H9 (cell line): Measurements from ENCODE around the gene ALG9. TPM values are rescaled to one million over a fixed set of nuclear protein-coding genes. Genes with fewer than 3 reads are reported as not detected.

ENCODE experiments used
- DNase-seq: peaks from one replicate; pipeline ENCODE4 v3.0.0-alpha.2; 2017
- H2AFZ ChIP-seq: one replicate; pipeline ENCODE4 v1.6.1; 2013; ENCODE audit warnings: mild to moderate bottlenecking, low read length, control low read depth, moderate library complexity
- H2AK5ac ChIP-seq: 2 replicates; pipeline ENCODE4 v1.6.1; 2013; ENCODE audit warnings: low read length, control low read depth, mixed read lengths; ENCODE audit not compliant: insufficient read length
- H2BK120ac ChIP-seq: one replicate; pipeline ENCODE4 v1.6.1; 2013; ENCODE audit warnings: low read depth, mild to moderate bottlenecking, low read length, control low read depth, inconsistent platforms; ENCODE audit not compliant: poor library complexity, severe bottlenecking
- H2BK12ac ChIP-seq: 2 replicates; pipeline ENCODE4 v1.6.1; 2013; ENCODE audit warnings: low read length, control low read depth, mixed read lengths, low read depth; ENCODE audit not compliant: insufficient read length
- H2BK15ac ChIP-seq: 2 replicates; pipeline ENCODE4 v1.6.1; 2013; ENCODE audit warnings: low read depth, low read length, control low read depth
- H2BK20ac ChIP-seq: one replicate; pipeline ENCODE4 v1.6.1; 2013; ENCODE audit warnings: low read depth, mild to moderate bottlenecking, low read length, control low read depth, inconsistent platforms; ENCODE audit not compliant: poor library complexity, severe bottlenecking
- H2BK5ac ChIP-seq: 2 replicates; pipeline ENCODE4 v1.6.1; 2013; ENCODE audit warnings: low read length, control low read depth, mixed read lengths; ENCODE audit not compliant: insufficient read length
- H3K14ac ChIP-seq: 2 replicates; pipeline ENCODE4 v1.6.1; 2013; ENCODE audit warnings: low read length, control low read depth; ENCODE audit not compliant: insufficient read depth
- H3K18ac ChIP-seq: 2 replicates; pipeline ENCODE4 v1.6.1; 2013; ENCODE audit warnings: low read depth, mild to moderate bottlenecking, mixed read lengths, low read length, control low read depth; ENCODE audit not compliant: insufficient read length
- H3K23ac ChIP-seq: 2 replicates; pipeline ENCODE4 v1.6.1; 2013; ENCODE audit warnings: low read length, control low read depth, mixed read lengths, low read depth; ENCODE audit not compliant: insufficient read length
- H3K23me2 ChIP-seq: 2 replicates; pipeline ENCODE4 v1.6.1; 2013; ENCODE audit warnings: low read depth, mild to moderate bottlenecking, mixed read lengths, low read length, control low read depth; ENCODE audit not compliant: insufficient read length, poor library complexity, severe bottlenecking
- H3K27ac ChIP-seq: 2 replicates; pipeline ENCODE4 v1.5.1; 2013; ENCODE audit warnings: low read length, control low read depth, mixed read lengths, low read depth; ENCODE audit not compliant: insufficient read length
- H3K27me3 ChIP-seq: 2 replicates; pipeline ENCODE4 v1.6.1; 2013; ENCODE audit warnings: low read length, control low read depth, inconsistent platforms; ENCODE audit not compliant: insufficient read depth
- H3K4ac ChIP-seq: 2 replicates; pipeline ENCODE4 v1.6.1; 2013; ENCODE audit warnings: low read depth, mild to moderate bottlenecking, control low read depth, inconsistent platforms, low read length, moderate library complexity
- H3K4me1 ChIP-seq: 2 replicates; pipeline ENCODE4 v1.6.1; 2013; ENCODE audit warnings: low read length, control low read depth, inconsistent platforms; ENCODE audit not compliant: insufficient read depth
- H3K4me2 ChIP-seq: 2 replicates; pipeline ENCODE4 v1.6.1; 2013; ENCODE audit warnings: low read length, control low read depth, mixed read lengths; ENCODE audit not compliant: insufficient read length, insufficient read depth
- H3K56ac ChIP-seq: 2 replicates; pipeline ENCODE4 v1.6.1; 2013; ENCODE audit warnings: low read depth, mild to moderate bottlenecking, mixed read lengths, low read length, control low read depth; ENCODE audit not compliant: insufficient read length
- H3K79me1 ChIP-seq: 2 replicates; pipeline ENCODE4 v1.6.1; 2013; ENCODE audit warnings: low read depth, mild to moderate bottlenecking, moderate library complexity, low read length, control low read depth, inconsistent platforms; ENCODE audit not compliant: insufficient read depth, poor library complexity, severe bottlenecking
- H3K79me2 ChIP-seq: 2 replicates; pipeline ENCODE4 v1.6.1; 2013; ENCODE audit warnings: low read length, control low read depth, inconsistent platforms; ENCODE audit not compliant: insufficient read depth
- H3K9ac ChIP-seq: 2 replicates; pipeline ENCODE4 v1.6.1; 2013; ENCODE audit warnings: low read length, control low read depth, mixed read lengths; ENCODE audit not compliant: insufficient read length; ENCODE audit errors: extremely low read depth
- H3K9me3 ChIP-seq: one replicate; pipeline ENCODE4 v1.6.1; 2013; ENCODE audit warnings: low read depth, low read length, inconsistent platforms; ENCODE audit not compliant: control insufficient read depth
- H3T11ph ChIP-seq: one replicate; pipeline ENCODE4 v1.6.1; 2013; ENCODE audit warnings: mild to moderate bottlenecking, low read length, control low read depth, inconsistent platforms
- H4K20me1 ChIP-seq: one replicate; pipeline ENCODE4 v1.6.1; 2013; ENCODE audit not compliant: control insufficient read depth, insufficient read length, insufficient read depth
- H4K5ac ChIP-seq: 2 replicates; pipeline ENCODE4 v1.6.1; 2013; ENCODE audit warnings: low read depth, mild to moderate bottlenecking, mixed read lengths, low read length, control low read depth; ENCODE audit not compliant: insufficient read length
- H4K8ac ChIP-seq: replicated peaks from 2 replicates; pipeline ENCODE4 v1.6.1; 2013; ENCODE audit warnings: low read length, control low read depth, mixed read lengths, low read depth; ENCODE audit not compliant: insufficient read length
- H4K91ac ChIP-seq: 2 replicates; pipeline ENCODE4 v1.6.1; 2013; ENCODE audit warnings: low read depth, mild to moderate bottlenecking, moderate library complexity, mixed read lengths, low read length, control low read depth; ENCODE audit not compliant: insufficient read length
- H3K27ac Mint-ChIP-seq, 3 experiments: 2 replicates in 2 of 3; 3 replicates in 1 of 3; pipeline ENCODE4 v1.8.0; 2020 to 2021; ENCODE audit warnings: mixed read lengths in 3 of 3, mild to moderate bottlenecking in 1 of 3, moderate library complexity in 1 of 3
- H3K27me3 Mint-ChIP-seq: 2 replicates; pipeline ENCODE4 v1.8.0; 2021; ENCODE audit warnings: low read depth, mild to moderate bottlenecking, moderate library complexity, mixed read lengths
- H3K36me3 Mint-ChIP-seq, 3 experiments: 2 replicates in 2 of 3; 3 replicates in 1 of 3; pipeline ENCODE4 v1.8.0; 2020 to 2021; ENCODE audit warnings: low read depth in 3 of 3, mixed read lengths in 3 of 3; ENCODE audit not compliant: insufficient read depth in 1 of 3
- H3K4me1 Mint-ChIP-seq, 2 experiments: 2 replicates each; pipeline ENCODE4 v1.8.0; 2020; ENCODE audit warnings: mixed read lengths in 2 of 2
- H3K4me3 Mint-ChIP-seq, 2 experiments: 2 replicates in 1 of 2; 3 replicates in 1 of 2; pipeline ENCODE4 v1.8.0; 2020 to 2021; ENCODE audit warnings: mild to moderate bottlenecking in 2 of 2, mixed read lengths in 2 of 2, moderate library complexity in 1 of 2
- H3K9me3 Mint-ChIP-seq, 2 experiments: 2 replicates in 1 of 2; 3 replicates in 1 of 2; pipeline ENCODE4 v1.8.0; 2020; ENCODE audit warnings: mild to moderate bottlenecking in 2 of 2, mixed read lengths in 2 of 2, moderate library complexity in 1 of 2
- WGBS: extraction: QIAGEN DNeasy Blood & Tissue Kit; methylation state at CpG from one replicate; pipeline ENCODE4 v1.1.7; 2013; ENCODE audit warnings: missing lambda C conversion rate, low lambda C conversion rate, mixed read lengths; ENCODE audit not compliant: insufficient read length; ENCODE audit errors: extremely low coverage; 5-methylcytosine and 5-hydroxymethylcytosine counted together
- total RNA-seq: library from RNA; stranded (reverse); gene quantifications from 2 replicates; pipeline ENCODE4 v1.2.1, GENCODE V29; 2021
- TF ChIP-seq, protein P1 (sequence below): fragments of 200-600 bp; sonication (generic); conservative IDR thresholded peaks from 3 replicates; pipeline ENCODE4 v1.8.0; 2021; ENCODE audit warnings: antibody characterized with exemption, mild to moderate bottlenecking

The ALG9 gene
- total RNA-seq, 1 experiment from 2014 or later = 26.0 TPM

DNA sequence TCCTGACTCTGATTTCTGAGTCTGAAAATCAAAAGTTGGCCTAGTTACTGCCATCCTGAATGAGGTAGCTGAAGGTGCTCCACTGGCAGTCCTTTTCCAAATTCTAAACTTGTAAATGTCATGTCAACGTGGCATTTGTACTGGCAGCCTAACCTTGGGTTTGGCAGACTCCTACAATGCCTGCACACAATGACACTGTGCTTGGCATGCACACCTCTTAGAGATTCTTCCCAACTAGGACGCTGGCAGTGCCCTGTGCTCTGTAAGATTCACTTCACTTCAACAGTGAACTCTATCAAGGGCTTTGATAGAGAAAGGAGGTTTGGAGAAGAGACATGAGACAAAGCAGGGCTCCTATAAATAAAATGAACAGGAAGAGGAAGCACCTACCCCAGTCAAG lies 83.3 kb downstream of the ALG9 start:
- Histone ChIP-seq H3K18ac (no peak overlapping the region), H3K56ac (no peak overlapping the region), H3K4ac (no peak overlapping the region), H2BK120ac (no peak overlapping the region), H4K5ac (no peak overlapping the region), H3K27ac (no peak overlapping the region), H3K27me3 (no peaks in the 10 kb centered on the region), H3K14ac (no peak overlapping the region), H3T11ph (no peak overlapping the region), H3K9ac (no peak overlapping the region), H2BK15ac (no peak overlapping the region), H3K79me1 (no peaks in the 10 kb centered on the region), H2BK12ac (no peak overlapping the region), H2AFZ (no peak overlapping the region), H2AK5ac (no peak overlapping the region), H3K23me2 (no peaks in the 10 kb centered on the region), H4K8ac (no peak overlapping the region), H2BK5ac (no peak overlapping the region), H4K91ac (no peak overlapping the region), H3K4me2 (no peak overlapping the region), H3K4me1 (no peaks in the 10 kb centered on the region), H3K79me2 (no peaks in the 10 kb centered on the region), H3K9me3 (no peaks in the 10 kb centered on the region), H4K20me1 (no peaks in the 10 kb centered on the region), H3K23ac (no peak overlapping the region), H2BK20ac (no peak overlapping the region)
- DNase-seq = no peak
- H3K27ac Mint-ChIP-seq = no peak overlapping the region
- no CpG with 5 or more reads among the region's 2 CpGs for WGBS
- no peaks in the 10 kb centered on the region for H3K9me3 Mint-ChIP-seq
- no peaks in the 10 kb centered on the region for H3K4me1 Mint-ChIP-seq
- no peak overlapping the region for H3K4me3 Mint-ChIP-seq
- TF ChIP-seq, protein P1, sequence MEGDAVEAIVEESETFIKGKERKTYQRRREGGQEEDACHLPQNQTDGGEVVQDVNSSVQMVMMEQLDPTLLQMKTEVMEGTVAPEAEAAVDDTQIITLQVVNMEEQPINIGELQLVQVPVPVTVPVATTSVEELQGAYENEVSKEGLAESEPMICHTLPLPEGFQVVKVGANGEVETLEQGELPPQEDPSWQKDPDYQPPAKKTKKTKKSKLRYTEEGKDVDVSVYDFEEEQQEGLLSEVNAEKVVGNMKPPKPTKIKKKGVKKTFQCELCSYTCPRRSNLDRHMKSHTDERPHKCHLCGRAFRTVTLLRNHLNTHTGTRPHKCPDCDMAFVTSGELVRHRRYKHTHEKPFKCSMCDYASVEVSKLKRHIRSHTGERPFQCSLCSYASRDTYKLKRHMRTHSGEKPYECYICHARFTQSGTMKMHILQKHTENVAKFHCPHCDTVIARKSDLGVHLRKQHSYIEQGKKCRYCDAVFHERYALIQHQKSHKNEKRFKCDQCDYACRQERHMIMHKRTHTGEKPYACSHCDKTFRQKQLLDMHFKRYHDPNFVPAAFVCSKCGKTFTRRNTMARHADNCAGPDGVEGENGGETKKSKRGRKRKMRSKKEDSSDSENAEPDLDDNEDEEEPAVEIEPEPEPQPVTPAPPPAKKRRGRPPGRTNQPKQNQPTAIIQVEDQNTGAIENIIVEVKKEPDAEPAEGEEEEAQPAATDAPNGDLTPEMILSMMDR = no peak
- H3K27me3 Mint-ChIP-seq = no peaks in the 10 kb centered on the region
- peaks cover 0 to 4% (median 0%) of the 10 kb centered on the region in 3 experiments; a peak in 2 of 7 replicates for H3K36me3 Mint-ChIP-seq
